GM19043 (cell line): ENCODE measurements around the gene CYP3A4.
A peak's percentile ranks its signal among the peaks of the same experiment; 100 is the strongest.
"Not testable (repeated sequence)": the region's sequence is repeated elsewhere in the genome, so short reads cannot be mapped to it uniquely, and the experiment has no call there.

Experiments used
- ATAC-seq: cut with Tn5 transposase; IDR thresholded peaks from one replicate; pipeline ENCODE4 v1.9.1; 2021; ENCODE audit warnings: low read depth; ENCODE audit not compliant: unreplicated experiment

The CYP3A4 gene

GRCh38 chr7:99793443-99793842 lies 9.5 kb upstream of the CYP3A4 start:
- no peak for ATAC-seq

- ATAC-seq: no peak
Measured at GRCh38 chr7:99792967-99793366, 9.0 kb upstream of the CYP3A4 start.

- ATAC-seq: no peak
Measured at GRCh38 chr7:99791667-99792369, 7.8 kb upstream of the CYP3A4 start.

GRCh38 chr7:99791021-99791420 lies 7.0 kb upstream of the CYP3A4 start:
- ATAC-seq: no peak

- no peak for ATAC-seq
Measured at GRCh38 chr7:99790407-99790806, 6.4 kb upstream of the CYP3A4 start.

GRCh38 chr7:99789441-99790070 lies 5.6 kb upstream of the CYP3A4 start:
- ATAC-seq: no peak

GRCh38 chr7:99788554-99788953 lies 4.6 kb upstream of the CYP3A4 start:
- no peak for ATAC-seq

GRCh38 chr7:99786726-99787335 lies 2.8 kb upstream of the CYP3A4 start:
- ATAC-seq: no peak

GRCh38 chr7:99785654-99786053 lies 1.7 kb upstream of the CYP3A4 start:
- not testable (repeated sequence) for ATAC-seq

GRCh38 chr7:99782012-99782953 lies 1.7 kb downstream of the CYP3A4 start:
- ATAC-seq: no peak

- ATAC-seq: no peak
Measured at GRCh38 chr7:99780588-99780987, 3.4 kb downstream of the CYP3A4 start.

GRCh38 chr7:99779949-99780348 lies 4.0 kb downstream of the CYP3A4 start:
- no peak for ATAC-seq

GRCh38 chr7:99778880-99779279 lies 5.1 kb downstream of the CYP3A4 start:
- no peak for ATAC-seq

GRCh38 chr7:99773395-99773794 lies 10.6 kb downstream of the CYP3A4 start:
- ATAC-seq: not testable (repeated sequence)

GRCh38 chr7:99772565-99772964 lies 11.4 kb downstream of the CYP3A4 start:
- ATAC-seq: no peak

GRCh38 chr7:99769494-99769893 lies 14.5 kb downstream of the CYP3A4 start:
- not testable (repeated sequence) for ATAC-seq

- ATAC-seq: no peak
Measured at GRCh38 chr7:99768471-99768870, 15.5 kb downstream of the CYP3A4 start.

GRCh38 chr7:99767662-99768061 lies 16.3 kb downstream of the CYP3A4 start:
- peak; percentile 86 for ATAC-seq

- no peak for ATAC-seq
Measured at GRCh38 chr7:99766484-99767099, 17.4 kb downstream of the CYP3A4 start.

GRCh38 chr7:99764478-99764877 lies 19.5 kb downstream of the CYP3A4 start:
- ATAC-seq: no peak
